Measurements from ENCODE around the gene UGT1A4.

The UGT1A4 gene

DNA sequence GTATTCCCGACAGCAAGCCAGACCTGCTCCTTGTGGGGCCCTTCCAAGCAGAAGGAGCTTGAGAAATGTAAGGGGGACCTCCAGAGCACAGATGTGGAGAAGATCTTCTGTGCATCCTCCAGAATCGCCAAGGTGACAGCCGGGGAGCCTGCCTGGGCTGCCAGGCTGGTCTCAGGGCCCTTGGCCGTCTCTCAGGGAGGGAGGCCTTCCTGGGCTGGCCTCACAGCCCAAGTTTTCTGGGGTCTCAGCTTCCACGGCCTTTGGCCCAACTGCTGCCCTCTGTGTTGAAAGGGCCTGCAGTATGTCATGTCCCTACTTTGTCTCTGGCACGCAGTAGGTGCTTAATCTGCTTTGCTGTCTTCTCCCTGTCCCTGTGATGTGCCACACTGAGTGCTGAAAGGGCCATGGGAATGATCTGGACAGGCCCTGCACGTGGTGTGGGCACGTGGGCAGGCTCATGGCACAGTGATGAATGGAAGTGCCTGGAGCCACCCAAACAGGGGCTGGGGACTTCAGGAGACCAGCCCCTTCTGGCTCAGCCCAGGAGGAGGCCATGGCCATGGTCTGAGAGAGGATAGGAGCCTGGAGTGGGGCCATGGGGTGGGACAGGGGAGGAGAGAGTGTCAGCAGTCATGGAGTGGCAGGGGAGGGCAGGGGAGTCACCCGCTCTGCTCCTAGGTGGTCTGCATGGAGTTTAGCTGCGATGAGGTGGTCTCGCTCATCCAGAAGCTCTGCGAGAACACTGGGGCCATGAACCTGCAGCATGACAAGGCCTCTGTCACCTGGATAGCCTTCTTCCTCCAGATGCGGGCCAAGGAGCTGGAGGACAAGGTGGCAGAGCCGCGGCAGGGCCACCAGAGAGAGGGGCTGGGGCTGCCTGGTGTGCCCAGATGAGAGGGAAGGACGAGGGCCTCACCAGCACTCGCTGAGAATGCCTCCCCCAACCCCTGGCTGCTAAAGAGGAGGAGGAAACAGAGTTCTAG, 100.4 kb downstream of the UGT1A4 start:
- TF ChIP-seq, protein P1, sequence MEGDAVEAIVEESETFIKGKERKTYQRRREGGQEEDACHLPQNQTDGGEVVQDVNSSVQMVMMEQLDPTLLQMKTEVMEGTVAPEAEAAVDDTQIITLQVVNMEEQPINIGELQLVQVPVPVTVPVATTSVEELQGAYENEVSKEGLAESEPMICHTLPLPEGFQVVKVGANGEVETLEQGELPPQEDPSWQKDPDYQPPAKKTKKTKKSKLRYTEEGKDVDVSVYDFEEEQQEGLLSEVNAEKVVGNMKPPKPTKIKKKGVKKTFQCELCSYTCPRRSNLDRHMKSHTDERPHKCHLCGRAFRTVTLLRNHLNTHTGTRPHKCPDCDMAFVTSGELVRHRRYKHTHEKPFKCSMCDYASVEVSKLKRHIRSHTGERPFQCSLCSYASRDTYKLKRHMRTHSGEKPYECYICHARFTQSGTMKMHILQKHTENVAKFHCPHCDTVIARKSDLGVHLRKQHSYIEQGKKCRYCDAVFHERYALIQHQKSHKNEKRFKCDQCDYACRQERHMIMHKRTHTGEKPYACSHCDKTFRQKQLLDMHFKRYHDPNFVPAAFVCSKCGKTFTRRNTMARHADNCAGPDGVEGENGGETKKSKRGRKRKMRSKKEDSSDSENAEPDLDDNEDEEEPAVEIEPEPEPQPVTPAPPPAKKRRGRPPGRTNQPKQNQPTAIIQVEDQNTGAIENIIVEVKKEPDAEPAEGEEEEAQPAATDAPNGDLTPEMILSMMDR (IDR thresholded peaks at IDR 0.05; ENCODE audit: low read depth, low read length) = no peak

DNA sequence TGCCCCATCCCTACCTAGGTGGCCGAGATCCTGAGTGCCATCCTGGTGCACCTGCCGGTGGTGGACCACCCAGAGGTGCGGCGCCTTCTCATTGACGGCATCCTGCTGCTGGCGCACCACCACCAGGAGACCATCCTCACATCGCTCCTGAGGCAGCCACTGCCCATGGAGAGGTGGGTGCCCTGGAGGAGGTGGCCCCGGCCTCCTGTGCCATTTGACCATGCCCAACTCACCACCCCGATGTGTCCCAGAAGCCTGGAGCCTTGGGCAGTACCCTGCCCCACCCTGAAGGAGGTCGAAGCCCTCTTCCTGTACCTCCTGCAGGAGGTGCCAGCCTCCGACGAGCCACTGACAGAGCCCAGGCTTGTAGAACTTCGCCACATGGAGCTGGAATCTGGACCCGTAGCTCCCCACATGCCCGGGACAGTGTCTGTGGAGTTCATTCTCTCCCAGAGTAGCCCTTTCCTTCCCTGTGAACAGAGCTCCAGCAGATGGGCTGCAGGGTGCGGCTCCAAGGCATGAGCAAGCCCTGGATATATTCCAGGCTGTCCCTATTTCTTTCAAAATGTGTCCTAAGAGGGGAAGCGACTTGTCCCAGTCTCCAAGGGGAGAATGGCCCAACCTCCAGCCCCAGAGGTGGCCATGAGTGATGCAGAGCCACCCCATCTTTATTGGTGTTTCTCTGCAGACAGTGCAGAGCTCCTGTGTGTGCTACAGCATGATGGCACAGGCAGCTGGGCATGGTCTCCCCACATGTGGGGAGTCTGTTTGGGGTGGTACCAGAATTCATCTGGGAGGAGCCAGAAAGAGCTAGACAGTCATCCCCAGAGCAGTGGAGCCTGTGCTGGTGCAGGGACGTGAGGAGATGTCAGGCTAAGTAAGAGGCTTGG, 101.6 kb downstream of the UGT1A4 start:
- TF ChIP-seq, protein P1 (IDR thresholded peaks at IDR 0.05; ENCODE audit: low read depth, low read length) = no peak

More for the DNA sequence above, 100.4 kb downstream of the UGT1A4 start:
- no peak for DNase-seq (ENCODE audit: extremely low read depth, low read depth)

DNA sequence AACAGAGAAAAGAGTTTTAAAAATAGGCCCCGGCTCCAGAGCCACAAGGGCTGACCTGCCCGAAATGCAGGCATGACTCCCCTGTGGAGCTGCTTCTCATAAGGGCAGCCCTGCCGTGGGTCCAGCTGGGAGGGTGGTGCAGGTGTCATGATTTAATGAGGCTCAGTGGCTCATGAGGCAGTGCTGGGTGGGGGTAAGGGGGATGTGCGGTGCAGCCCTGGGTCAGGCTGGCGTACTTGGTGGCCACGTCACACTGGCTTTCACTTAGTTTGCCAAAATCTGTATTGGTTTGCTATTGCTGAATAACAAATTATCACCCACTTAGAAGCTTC, 102.2 kb downstream of the UGT1A4 start:
- DNase-seq (ENCODE audit: extremely low read depth, low read depth) = no peak
- TF ChIP-seq, protein P1 (IDR thresholded peaks at IDR 0.05; ENCODE audit: low read depth, low read length) = no peak

More for the DNA sequence above, 101.6 kb downstream of the UGT1A4 start:
- DNase-seq (ENCODE audit: extremely low read depth, low read depth) = no peak

DNA sequence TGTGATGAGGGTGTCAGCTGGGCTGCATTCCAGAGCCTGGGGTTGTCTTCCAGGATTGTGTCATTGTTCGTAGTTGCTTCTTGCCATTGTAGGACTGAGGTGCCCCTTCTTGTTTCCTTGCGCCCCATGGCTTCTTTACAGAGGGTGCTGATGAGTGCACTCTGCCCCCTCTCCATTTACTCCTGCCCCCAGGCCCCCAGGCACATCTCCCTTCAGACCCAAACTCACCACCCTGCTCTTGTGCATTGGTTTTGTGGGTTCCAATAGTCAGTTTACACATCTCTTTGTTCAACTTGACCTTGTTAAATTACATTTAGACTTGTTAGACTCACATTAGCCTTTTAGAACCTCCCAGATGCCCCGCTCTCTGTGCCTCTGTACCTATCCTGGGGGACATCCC, 102.7 kb downstream of the UGT1A4 start:
- TF ChIP-seq, protein P1 (IDR thresholded peaks at IDR 0.05; ENCODE audit: low read depth, low read length) = no peak
- DNase-seq (ENCODE audit: extremely low read depth, low read depth) = no peak

DNA sequence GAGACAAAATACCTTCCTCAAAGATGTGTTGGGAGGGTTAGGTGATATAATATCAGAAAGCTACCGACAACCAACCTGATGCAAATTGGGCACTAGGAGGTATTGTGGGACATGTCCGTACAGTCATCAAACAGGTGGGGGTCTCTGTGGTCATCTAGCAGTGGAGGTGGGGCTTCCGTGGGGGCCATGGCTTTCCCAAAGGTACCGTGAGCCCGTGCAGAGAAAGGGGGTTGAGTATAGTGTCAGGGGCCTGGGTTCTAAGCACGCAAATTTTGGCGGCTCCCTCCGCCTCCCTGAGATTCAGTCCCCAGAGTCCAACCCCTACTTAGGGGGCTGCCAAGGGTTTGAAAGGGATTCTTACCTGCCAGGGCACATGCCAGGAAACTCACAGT, 103.2 kb downstream of the UGT1A4 start:
- TF ChIP-seq, protein P1 (IDR thresholded peaks at IDR 0.05; ENCODE audit: low read depth, low read length) = no peak
- DNase-seq (ENCODE audit: extremely low read depth, low read depth) = no peak

DNA sequence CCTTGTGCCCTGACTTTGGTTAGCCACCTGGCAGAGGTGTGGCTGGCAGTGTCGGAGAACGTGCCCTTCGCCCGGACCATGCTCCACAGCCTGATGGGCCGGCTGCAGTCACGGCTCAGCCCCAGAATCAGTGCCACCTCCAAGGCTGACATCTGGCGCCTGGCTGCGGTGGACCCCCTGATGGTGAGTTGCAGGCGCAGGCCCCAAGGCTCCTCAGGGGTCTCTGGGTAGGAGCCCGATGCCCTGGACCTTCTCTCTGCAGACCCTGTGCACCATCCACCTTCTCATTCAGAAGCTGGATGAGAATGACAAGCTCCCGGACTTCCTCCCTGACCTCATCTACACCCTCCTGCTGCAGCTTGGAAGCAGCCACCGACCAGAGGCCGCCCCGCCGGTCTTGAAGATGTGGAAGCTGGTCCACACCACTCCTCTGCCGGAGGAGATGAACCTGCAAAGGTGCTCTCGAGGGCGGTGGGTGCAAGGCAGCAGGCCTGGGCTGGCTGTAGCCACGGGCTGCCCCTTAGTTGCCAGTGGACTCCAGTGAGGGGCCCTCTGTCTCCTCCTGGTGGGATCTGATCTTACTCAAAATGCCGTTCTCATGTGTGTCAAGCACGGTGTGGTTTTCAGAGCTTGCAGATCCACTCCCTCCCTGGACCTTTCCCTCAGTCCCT, 103.7 kb downstream of the UGT1A4 start:
- TF ChIP-seq, protein P1 (IDR thresholded peaks at IDR 0.05; ENCODE audit: low read depth, low read length) = no peak

More for the DNA sequence above, 103.7 kb downstream of the UGT1A4 start:
- DNase-seq (ENCODE audit: extremely low read depth, low read depth) = no peak

Measured in AG09319 (cell line).